A549 (cell line): ENCODE measurements around the gene SFT2D1. TPM values are rescaled to one million over a fixed set of nuclear protein-coding genes. Genes with fewer than 3 reads are reported as not detected.

ENCODE experiments used
- ATAC-seq, 2 experiments: fragments of 200-7000 bp in 1 of 2; fragments of >200 bp in 1 of 2; cut with Nextera tagmentation in 1 of 2; cut with Tn5 transposase in 1 of 2; 3 replicates each; pipeline versions ENCODE4 v1.8.0 to v1.9.1; 2018 to 2020; ENCODE audit warnings: mild to moderate bottlenecking in 1 of 2, moderate library complexity in 1 of 2
- CTCF ChIA-PET: fragments of 300-600 bp; sonication (Branson Sonifier 250); formaldehyde crosslinking; extraction: SDS; loops from one replicate; lab custom pipeline; 2021; ENCODE audit warnings: antibody characterized with exemption, inconsistent platforms; lab: Yijun Ruan, JAX
- POLR2A ChIA-PET: fragments of 350-600 bp; formaldehyde crosslinking; extraction: SDS; loops from one replicate; lab custom pipeline; 2021; ENCODE audit warnings: antibody characterized with exemption, inconsistent platforms; lab: Yijun Ruan, JAX
- DNase-seq, 2 experiments: peaks; one replicate each; pipeline versions ENCODE4 v3.0.0 to v3.0.0-alpha.2; 2011 to 2016; ENCODE audit warnings: low read depth in 1 of 2, low spot score in 1 of 2
- FAIRE-seq: peaks from 2 replicates; lab custom pipeline; 2011; peaks lifted over from hg19 to GRCh38; lab: Jason Lieb, UNC
- H3K27ac ChIP-seq, 2 experiments: fragments of >200 bp; sonication (Bioruptor Twin); formaldehyde crosslinking; 3 replicates each; pipeline ENCODE4 v1.5.1; 2016 to 2017
- H3K4me1 ChIP-seq: fragments of >200 bp; sonication (Bioruptor Twin); formaldehyde crosslinking; 3 replicates; pipeline ENCODE4 v1.6.1; 2016
- H3K4me2 ChIP-seq: fragments of >200 bp; sonication (Bioruptor Twin); formaldehyde crosslinking; 3 replicates; pipeline ENCODE4 v1.6.1; 2016
- H3K4me3 ChIP-seq: fragments of >200 bp; sonication (Bioruptor Twin); formaldehyde crosslinking; 3 replicates; pipeline ENCODE4 v1.5.1; 2016
- H3K9me3 ChIP-seq: fragments of >200 bp; sonication (Bioruptor Twin); formaldehyde crosslinking; 3 replicates; pipeline ENCODE4 v1.6.1; 2016
- CBX8 ChIP-seq: fragments of 200-600 bp; sonication (generic); IDR thresholded peaks from 2 replicates; pipeline ENCODE4 v1.6.1; 2016
- CEBPB ChIP-seq, 2 experiments: fragments of >200 bp in 1 of 2; sonication (Bioruptor Twin) in 1 of 2; formaldehyde crosslinking in 1 of 2; IDR thresholded peaks; 2 replicates each; pipeline ENCODE4 v1.6.1; 2012 to 2016
- CHD4 ChIP-seq: fragments of 200-600 bp; sonication (generic); IDR thresholded peaks from 2 replicates; pipeline ENCODE4 v1.6.1; 2016; ENCODE audit warnings: antibody characterized with exemption, mild to moderate bottlenecking, borderline replicate concordance
- E2F6 ChIP-seq: IDR thresholded peaks from 2 replicates; pipeline ENCODE4 v1.6.1; 2012; ENCODE audit warnings: low read depth, borderline replicate concordance
- EHF ChIP-seq: fragments of 250-450 bp; sonication (Bioruptor Pico); IDR thresholded peaks from 2 replicates; pipeline ENCODE4 v1.5.0; 2020; ENCODE audit warnings: mild to moderate bottlenecking
- EHMT2 ChIP-seq: fragments of 200-600 bp; sonication (generic); IDR thresholded peaks from 2 replicates; pipeline ENCODE4 v1.6.1; 2016; ENCODE audit warnings: antibody characterized with exemption, low read depth, mild to moderate bottlenecking, moderate library complexity
- ELK1 ChIP-seq: fragments of 150-350 bp; IDR thresholded peaks from 2 replicates; pipeline ENCODE4 v1.6.1; 2014; ENCODE audit warnings: low read depth, mild to moderate bottlenecking, low read length
- EP300 ChIP-seq, 2 experiments: fragments of >200 bp; sonication (Bioruptor Twin); formaldehyde crosslinking; IDR thresholded peaks; 2 replicates in 1 of 2; 3 replicates in 1 of 2; pipeline ENCODE4 v1.6.1; 2016 to 2017
- FOSB ChIP-seq: fragments of 250-450 bp; sonication (Bioruptor Pico); IDR thresholded peaks from 2 replicates; pipeline ENCODE4 v1.5.0; 2020; ENCODE audit warnings: mild to moderate bottlenecking, moderate library complexity
- FOXS1 ChIP-seq: fragments of 250-450 bp; sonication (Bioruptor Pico); IDR thresholded peaks from 2 replicates; pipeline ENCODE4 v1.5.0; 2020; ENCODE audit warnings: mild to moderate bottlenecking, moderate library complexity
- GATA3 ChIP-seq: IDR thresholded peaks from 2 replicates; pipeline ENCODE4 v1.6.1; 2012; ENCODE audit warnings: borderline replicate concordance
- HDAC2 ChIP-seq: fragments of 200-600 bp; sonication (generic); IDR thresholded peaks from 2 replicates; pipeline ENCODE4 v1.6.1; 2016
- HEYL ChIP-seq: fragments of 250-450 bp; sonication (Bioruptor Pico); IDR thresholded peaks from 2 replicates; pipeline ENCODE4 v1.8.0; 2021; ENCODE audit warnings: mild to moderate bottlenecking, moderate library complexity
- HOXA7 ChIP-seq: fragments of 250-450 bp; sonication (Bioruptor Pico); IDR thresholded peaks from 2 replicates; pipeline ENCODE4 v1.5.0; 2020; ENCODE audit warnings: mild to moderate bottlenecking, moderate library complexity
- JUN ChIP-seq, 2 experiments: fragments of >200 bp; sonication (Bioruptor Twin); formaldehyde crosslinking; IDR thresholded peaks; 2 replicates in 1 of 2; 3 replicates in 1 of 2; pipeline ENCODE4 v1.6.1; 2016 to 2017
- JUNB ChIP-seq: fragments of >200 bp; sonication (Bioruptor Twin); formaldehyde crosslinking; IDR thresholded peaks from 2 replicates; pipeline ENCODE4 v1.6.1; 2016
- KDM5A ChIP-seq: fragments of 200-600 bp; sonication (generic); IDR thresholded peaks from 2 replicates; pipeline ENCODE4 v1.6.1; 2016; ENCODE audit warnings: antibody characterized with exemption, mild to moderate bottlenecking
- NFE2L2 ChIP-seq: fragments of 150-350 bp; conservative IDR thresholded peaks from 2 replicates; pipeline ENCODE4 v1.6.1; 2014; ENCODE audit warnings: low read length
- PHF8 ChIP-seq: fragments of 200-600 bp; sonication (generic); IDR thresholded peaks from 2 replicates; pipeline ENCODE4 v1.6.1; 2016; ENCODE audit warnings: low read depth, mild to moderate bottlenecking, antibody characterized with exemption, moderate library complexity, borderline replicate concordance
- POLR2A ChIP-seq: IDR thresholded peaks from 2 replicates; pipeline ENCODE4 v1.6.1; 2012; ENCODE audit warnings: mild to moderate bottlenecking, low read length
- SREBF2 ChIP-seq: fragments of 450-650 bp; IDR thresholded peaks from 2 replicates; pipeline ENCODE4 v1.6.1; 2014; ENCODE audit warnings: mild to moderate bottlenecking, moderate library complexity
- TFCP2L1 ChIP-seq: fragments of 250-450 bp; sonication (Bioruptor Pico); IDR thresholded peaks from 2 replicates; pipeline ENCODE4 v1.5.0; 2021; ENCODE audit warnings: mild to moderate bottlenecking
- ZNF302 ChIP-seq: fragments of 250-450 bp; sonication (Bioruptor Pico); IDR thresholded peaks from 2 replicates; pipeline ENCODE4 v1.9.0; 2021; ENCODE audit warnings: inconsistent platforms, mild to moderate bottlenecking, moderate library complexity
- ZSCAN20 ChIP-seq: fragments of 250-450 bp; sonication (Bioruptor Pico); IDR thresholded peaks from 2 replicates; pipeline ENCODE4 v1.8.0; 2022; ENCODE audit warnings: mild to moderate bottlenecking, moderate library complexity
- WGBS: methylation state at CpG from one replicate; pipeline ENCODE4 v1.1.6; 2017; ENCODE audit errors: missing lambda C conversion rate; 5-methylcytosine and 5-hydroxymethylcytosine counted together
- polyA plus RNA-seq, 4 experiments: library from polyadenylated mRNA; depleted of rRNA in 3 of 4; stranded (reverse); fragments of >200 nt; fragmentation: RNase III in 1 of 4; extraction: RNeasy Plus Mini Kit Qiagen cat#74134 plus additional on column Dnase treatment in 1 of 4; gene quantifications; 2 replicates in 3 of 4; 3 replicates in 1 of 4; pipeline ENCODE4 v1.2.3, GENCODE V29; 2011 to 2017
- TF ChIP-seq, protein P1 (sequence below): fragments of >200 bp; sonication (Bioruptor Twin); formaldehyde crosslinking; IDR thresholded peaks from 3 replicates; pipeline ENCODE4 v1.5.1; 2016
- TF ChIP-seq, protein P2 (sequence below): IDR thresholded peaks from 2 replicates; pipeline ENCODE4 v1.6.1; 2012

Gene SFT2D1
- polyA plus RNA-seq, 2 of the 4 experiments (the other 2 are of a cell fraction): 48.1 to 74.4 TPM

DNA sequence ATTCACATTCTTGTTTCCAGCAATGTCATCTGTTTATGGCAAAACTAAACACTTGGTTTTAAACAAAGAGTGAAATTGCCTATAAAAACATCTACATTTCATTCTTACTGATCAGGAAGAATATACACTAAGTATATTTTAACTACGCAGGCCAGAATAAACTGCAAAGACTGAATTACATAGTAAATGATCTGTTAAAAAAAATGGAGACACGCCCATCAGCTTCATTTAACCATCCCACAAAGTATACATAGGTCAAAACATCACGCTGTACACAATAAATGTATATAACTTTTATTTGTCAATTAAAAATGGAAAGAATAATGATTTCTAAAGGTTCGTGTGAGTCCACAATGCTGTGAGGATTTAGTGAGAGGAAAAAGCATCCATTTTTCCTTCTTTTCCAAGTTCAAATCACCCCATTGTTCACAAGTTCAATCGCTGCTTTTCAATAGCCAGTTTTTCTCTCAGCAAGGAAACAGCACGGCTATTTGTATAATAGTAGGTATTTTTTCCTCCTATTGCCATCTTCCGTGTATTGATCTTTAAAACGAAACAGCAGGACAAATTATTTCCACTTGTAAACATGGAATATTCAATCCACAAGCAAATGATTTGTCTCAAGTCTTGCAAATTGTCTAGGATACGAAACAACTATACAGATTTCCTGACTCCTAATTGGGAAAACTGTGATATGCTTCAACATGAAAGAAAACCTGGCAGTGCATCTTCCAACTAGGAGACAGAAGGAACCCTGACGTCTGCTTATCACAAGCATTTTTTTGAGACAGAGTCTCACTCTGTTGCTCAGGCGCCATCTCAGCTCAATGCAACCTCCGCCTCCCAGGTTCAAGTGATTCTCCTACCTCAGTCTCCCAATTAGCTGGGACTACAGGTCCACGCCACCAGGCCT is 10.6 kb downstream of the SFT2D1 start:
- ChIA-PET POLR2A (no interaction called here), CTCF (no interaction called here)
- TF ChIP-seq CBX8: no peak
- no peak for TF ChIP-seq CHD4
- no peak for TF ChIP-seq KDM5A
- TF ChIP-seq EHF: no peak
- TF ChIP-seq, protein P1, sequence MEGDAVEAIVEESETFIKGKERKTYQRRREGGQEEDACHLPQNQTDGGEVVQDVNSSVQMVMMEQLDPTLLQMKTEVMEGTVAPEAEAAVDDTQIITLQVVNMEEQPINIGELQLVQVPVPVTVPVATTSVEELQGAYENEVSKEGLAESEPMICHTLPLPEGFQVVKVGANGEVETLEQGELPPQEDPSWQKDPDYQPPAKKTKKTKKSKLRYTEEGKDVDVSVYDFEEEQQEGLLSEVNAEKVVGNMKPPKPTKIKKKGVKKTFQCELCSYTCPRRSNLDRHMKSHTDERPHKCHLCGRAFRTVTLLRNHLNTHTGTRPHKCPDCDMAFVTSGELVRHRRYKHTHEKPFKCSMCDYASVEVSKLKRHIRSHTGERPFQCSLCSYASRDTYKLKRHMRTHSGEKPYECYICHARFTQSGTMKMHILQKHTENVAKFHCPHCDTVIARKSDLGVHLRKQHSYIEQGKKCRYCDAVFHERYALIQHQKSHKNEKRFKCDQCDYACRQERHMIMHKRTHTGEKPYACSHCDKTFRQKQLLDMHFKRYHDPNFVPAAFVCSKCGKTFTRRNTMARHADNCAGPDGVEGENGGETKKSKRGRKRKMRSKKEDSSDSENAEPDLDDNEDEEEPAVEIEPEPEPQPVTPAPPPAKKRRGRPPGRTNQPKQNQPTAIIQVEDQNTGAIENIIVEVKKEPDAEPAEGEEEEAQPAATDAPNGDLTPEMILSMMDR: no peak
- no peak for TF ChIP-seq ELK1
- no peak for TF ChIP-seq ZNF302 (CRISPR knock-in tag)
- TF ChIP-seq GATA3: no peak
- DNase-seq: no peak
- H3K9me3 ChIP-seq: no peaks in the 10 kb centered on the region
- H3K4me2 ChIP-seq: no peak overlapping the region
- no peak for FAIRE-seq
- H3K4me1 ChIP-seq: no peaks in the 10 kb centered on the region; the same call in 2 of the 3 replicates
- 87% methylated on average over 13 of the region's 13 CpGs for WGBS
- no peak overlapping the region for H3K4me3 ChIP-seq
- ATAC-seq: no peak
- H3K27ac ChIP-seq: no peak overlapping the region

DNA sequence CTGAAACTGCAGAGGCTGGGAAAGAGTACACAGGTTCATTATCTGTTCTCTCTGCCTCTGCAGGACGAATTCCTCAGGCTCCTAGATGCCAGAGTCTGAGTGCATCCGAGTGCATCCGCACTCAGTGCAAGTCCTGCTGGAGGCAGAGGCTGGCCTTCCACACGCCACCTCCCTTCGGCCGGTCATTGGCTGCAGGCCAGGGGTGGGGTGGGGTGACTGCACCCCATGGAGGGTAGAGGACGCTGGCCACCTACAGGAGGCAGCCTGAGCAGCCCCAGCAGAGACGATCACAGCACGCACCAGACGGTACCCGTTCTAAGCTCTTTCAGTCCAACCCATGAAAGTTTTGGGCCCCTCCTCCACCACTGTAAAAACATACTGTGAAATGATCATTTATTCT is 11.7 kb downstream of the SFT2D1 start:
- WGBS: 59% methylated on average over 10 of the region's 11 CpGs
- peak in 1 of 2 experiments; percentile 12 for DNase-seq
- TF ChIP-seq HOXA7 (CRISPR knock-in tag) (no peak), HDAC2 (no peak), JUNB (no peak), GATA3 (no peak), POLR2A (no peak), EP300 (IDR thresholded peaks at IDR 0.05) (no peak), SREBF2 (no peak), NFE2L2 (no peak), HEYL (no peak), CEBPB (IDR thresholded peaks at IDR 0.05) (no peak), ZSCAN20 (CRISPR knock-in tag) (no peak)
- FAIRE-seq: no peak
- peak; percentile 56 to 75; a peak in 4 of 6 replicates for ATAC-seq
- Histone ChIP-seq H3K4me2 (no peak overlapping the region), H3K4me1 (no peaks in the 10 kb centered on the region; the same call in 2 of the 3 replicates), H3K4me3 (no peak overlapping the region), H3K9me3 (no peaks in the 10 kb centered on the region), H3K27ac (no peak overlapping the region)
- ChIA-PET CTCF (interaction anchor here (0.6 kb wide), 1 partner anchor 833 kb away, joined by 3 read pairs; no protein-coding TSS in a partner anchor), POLR2A (no interaction called here)

- Histone ChIP-seq H3K9me3 (no peaks in the 10 kb centered on the region), H3K4me1 (no peaks in the 10 kb centered on the region), H3K4me3 (no peak overlapping the region), H3K27ac (no peak overlapping the region), H3K4me2 (no peak overlapping the region)
- POLR2A ChIA-PET: no interaction called here
- ATAC-seq (no peak), DNase-seq (no peak), FAIRE-seq (no peak)
- 87% methylated on average over 3 of the region's 6 CpGs for WGBS
- CTCF ChIA-PET: no interaction called here
- TF ChIP-seq POLR2A: no peak
- TF ChIP-seq ELK1: no peak
- no peak for TF ChIP-seq PHF8
- TF ChIP-seq E2F6: no peak
- TF ChIP-seq EP300 (IDR thresholded peaks at IDR 0.05): no peak
- no peak for TF ChIP-seq FOXS1 (CRISPR knock-in tag)
- TF ChIP-seq TFCP2L1 (CRISPR knock-in tag): no peak
- TF ChIP-seq, protein P2, sequence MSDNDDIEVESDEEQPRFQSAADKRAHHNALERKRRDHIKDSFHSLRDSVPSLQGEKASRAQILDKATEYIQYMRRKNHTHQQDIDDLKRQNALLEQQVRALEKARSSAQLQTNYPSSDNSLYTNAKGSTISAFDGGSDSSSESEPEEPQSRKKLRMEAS: no peak
- TF ChIP-seq HOXA7 (CRISPR knock-in tag): no peak
- no peak for TF ChIP-seq JUN (IDR thresholded peaks at IDR 0.05)
- TF ChIP-seq, protein P1: no peak
- no peak for TF ChIP-seq FOSB (CRISPR knock-in tag)
- no peak for TF ChIP-seq CBX8
- no peak for TF ChIP-seq EHMT2
Observed at GRCh38 chr6:166325383-166326042, 16.8 kb downstream of the SFT2D1 start.
